C4-2B (cell line): Measurements from ENCODE around the gene CCR8.

Experiments used
- CTCF ChIP-seq: fragments of 450-650 bp; conservative IDR thresholded peaks from 2 replicates; pipeline ENCODE4 v1.5.1; 2017; ENCODE audit warnings: mild to moderate bottlenecking
- ZFX ChIP-seq: fragments of 450-650 bp; IDR thresholded peaks from 2 replicates; pipeline ENCODE4 v1.6.1; 2017

GRCh38 chr3:39325236-39325635, 4.3 kb upstream of the CCR8 start:
- TF ChIP-seq CTCF (no peak), ZFX (no peak)
